ENCODE results near the gene RACK1.
A peak's percentile ranks its signal among the peaks of the same experiment; 100 is the strongest.
"Not testable (repeated sequence)": the region's sequence is repeated elsewhere in the genome, so short reads cannot be mapped to it uniquely, and the experiment has no call there.

RACK1 gene

DNA sequence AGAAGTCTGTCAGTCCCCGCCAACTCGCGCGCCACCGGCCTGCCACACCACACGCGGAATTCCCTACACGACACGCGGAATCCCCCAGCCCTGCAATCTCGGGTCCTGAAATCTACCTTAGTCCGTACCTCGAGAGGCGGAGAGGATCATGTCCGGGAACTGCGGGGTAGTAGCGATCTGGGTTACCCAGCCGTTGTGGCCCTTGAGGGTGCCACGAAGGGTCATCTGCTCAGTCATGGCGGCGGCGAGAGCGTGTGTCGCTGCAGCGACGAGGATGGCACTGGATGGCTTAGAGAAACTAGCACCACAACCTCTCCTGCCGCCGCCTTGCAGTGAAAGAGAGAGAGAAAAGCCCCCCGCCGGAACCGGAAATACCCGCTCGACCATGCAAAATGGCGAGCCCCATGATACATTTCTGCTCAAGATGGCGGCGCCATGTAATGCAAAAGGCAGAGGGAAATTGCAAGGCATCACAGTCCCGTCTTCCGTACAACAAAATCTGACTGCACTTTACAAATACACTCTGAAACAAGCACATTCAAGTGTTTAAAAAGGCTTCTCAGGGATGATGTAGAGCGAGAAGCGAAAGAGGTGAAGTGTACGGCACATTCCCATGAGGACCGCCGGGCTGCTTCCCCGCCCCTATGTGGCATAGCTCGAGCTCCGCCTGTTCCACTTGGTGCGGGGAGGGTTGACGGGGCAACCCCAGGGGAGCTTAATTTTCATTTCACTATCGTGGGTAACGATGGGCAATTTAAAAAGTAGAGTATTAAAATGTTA is at the start of gene RACK1:
Gene RACK1 (minus strand): TSS at position 343 of the 780 bp plus-strand sequence. CDS start 106 bp downstream, at position 237.
- peak; percentile 82 to 91 for DNase-seq (ENCODE audit: low read depth in 1 of 2, low spot score in 1 of 2)

GRCh38 chr5:181287331-181287730 is 43.6 kb upstream of the RACK1 start:
- DNase-seq (ENCODE audit: low read depth in 1 of 2, low spot score in 1 of 2) = not testable (repeated sequence)

DNA sequence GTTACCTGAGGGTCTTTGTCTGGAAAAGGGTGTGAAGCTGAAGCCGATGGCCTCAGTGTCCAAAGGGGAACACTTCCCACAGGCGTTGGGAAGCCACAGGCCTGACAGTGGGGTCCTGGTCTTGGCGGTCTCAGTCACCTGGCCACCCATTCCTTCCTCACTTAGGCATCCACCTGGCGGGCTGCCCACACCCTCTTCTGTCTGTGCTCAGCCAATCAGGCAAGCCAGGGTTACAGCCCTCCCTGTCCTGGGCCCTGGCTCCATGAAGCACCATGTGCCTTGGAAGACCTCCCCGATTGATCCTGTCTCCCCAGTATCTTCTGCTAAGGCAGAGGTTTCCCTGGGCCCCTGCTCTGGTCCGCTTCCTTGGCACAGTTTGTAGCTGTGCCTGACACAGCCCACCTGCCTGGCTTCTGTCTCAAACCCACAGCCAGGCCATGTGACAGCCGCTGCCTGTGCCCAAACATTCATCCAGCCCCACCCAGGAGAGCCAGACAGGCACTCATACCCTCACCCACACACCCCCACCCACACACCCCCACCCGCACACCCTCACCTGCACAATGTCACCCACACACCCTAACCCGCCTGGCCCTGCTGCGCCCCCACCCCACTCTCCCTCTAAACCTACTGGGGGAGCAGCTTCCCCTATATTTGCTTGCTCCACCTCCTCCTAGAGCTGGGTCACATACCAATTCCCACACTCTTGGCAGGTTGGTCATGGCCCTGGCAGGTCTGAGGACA is 42.4 kb upstream of the RACK1 start:
- not testable (repeated sequence) for DNase-seq (ENCODE audit: low read depth in 1 of 2, low spot score in 1 of 2)

DNA sequence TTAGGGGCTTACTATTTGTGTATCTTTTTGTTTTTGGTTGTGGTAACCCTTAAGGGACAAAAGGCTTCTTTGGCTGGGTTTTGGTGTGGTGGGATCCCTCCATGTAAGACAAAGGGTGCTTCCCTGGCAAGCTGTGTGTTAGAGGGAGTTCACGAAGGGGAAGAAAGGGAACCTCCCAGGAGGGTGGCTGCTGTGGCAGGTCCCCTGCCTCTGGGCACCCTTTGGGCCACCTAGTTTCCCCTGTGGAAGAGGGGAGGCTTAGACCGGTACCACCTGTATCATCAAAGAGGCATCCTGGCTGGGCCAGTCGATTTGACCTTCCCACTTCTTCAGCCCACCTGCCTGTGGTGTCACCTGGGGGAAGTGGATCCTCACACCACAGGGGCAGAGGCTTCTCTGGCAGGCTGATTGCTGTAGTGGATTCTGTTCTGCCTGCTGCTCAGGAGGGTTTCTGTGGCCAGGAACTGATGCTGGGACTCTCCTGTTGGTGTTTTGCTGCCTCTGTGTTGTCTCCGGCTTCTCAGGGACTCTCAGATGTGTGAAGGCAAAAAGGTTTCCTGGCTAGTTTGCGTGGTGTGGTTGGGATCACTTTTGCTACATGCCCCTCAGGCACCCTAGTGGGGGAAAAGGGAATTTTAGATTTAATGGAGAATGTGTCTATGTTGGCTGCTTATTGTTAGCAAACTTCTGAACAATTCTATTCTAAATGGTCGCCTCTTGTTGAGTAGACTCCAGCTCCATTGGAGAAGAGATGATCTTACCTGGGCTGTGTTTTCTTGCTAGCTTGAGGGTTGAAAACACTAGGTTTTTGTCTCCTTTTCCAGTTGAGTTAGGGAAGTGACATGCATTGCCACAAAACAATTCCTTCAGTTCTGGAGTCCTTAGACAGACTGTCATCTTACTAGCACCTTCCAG is 40.4 kb upstream of the RACK1 start:
- not testable (repeated sequence) for DNase-seq (ENCODE audit: low read depth in 1 of 2, low spot score in 1 of 2)

DNA sequence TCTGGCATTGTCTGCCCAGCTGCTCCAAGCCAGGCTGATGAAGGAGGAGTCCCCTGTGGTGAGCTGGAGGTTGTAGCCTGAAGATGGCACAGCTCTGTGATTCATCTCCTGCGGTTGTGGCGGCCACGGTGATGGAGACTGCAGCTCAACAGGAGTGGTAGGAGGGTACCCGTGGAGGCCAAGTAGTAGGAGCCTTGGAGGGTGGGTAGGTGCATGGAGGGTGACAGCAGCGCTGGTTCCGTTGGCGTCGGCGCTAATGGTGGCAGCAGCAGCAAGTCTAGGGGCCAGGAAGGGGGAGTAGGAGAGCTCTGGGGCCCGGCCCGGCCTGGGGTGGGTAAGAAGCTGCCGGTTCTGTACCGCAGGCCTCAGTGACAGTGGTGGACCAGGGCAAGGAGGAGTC is 39.6 kb upstream of the RACK1 start:
- no peak for DNase-seq (ENCODE audit: low read depth in 1 of 2, low spot score in 1 of 2)

- no peak for DNase-seq (ENCODE audit: low read depth in 1 of 2, low spot score in 1 of 2)
Observed at GRCh38 chr5:181282874-181283273, 39.2 kb upstream of the RACK1 start.

DNA sequence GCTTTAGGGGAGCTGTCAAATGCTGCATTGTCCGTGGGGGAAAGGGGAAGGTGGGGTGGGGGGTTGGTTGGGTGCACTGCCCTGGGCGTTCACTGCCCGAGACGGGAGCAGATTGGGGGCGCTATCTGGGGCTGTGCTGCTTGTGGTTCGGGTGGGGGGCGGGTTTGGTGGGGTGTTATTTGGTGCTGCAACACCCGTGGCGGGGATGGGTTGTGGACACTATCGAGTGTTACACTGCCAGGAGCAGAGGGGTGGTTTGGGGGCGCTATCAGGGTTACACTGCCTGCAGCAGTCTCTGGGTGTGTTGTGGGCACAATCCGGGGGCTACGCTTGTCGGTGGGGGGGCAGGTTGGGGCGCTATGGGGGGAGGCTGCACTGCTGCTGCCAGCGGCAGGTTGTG is 38.7 kb upstream of the RACK1 start:
- DNase-seq (ENCODE audit: low read depth in 1 of 2, low spot score in 1 of 2) = not testable (repeated sequence)

GRCh38 chr5:181281984-181282316 is 38.2 kb upstream of the RACK1 start:
- no peak for DNase-seq (ENCODE audit: low read depth in 1 of 2, low spot score in 1 of 2)

GRCh38 chr5:181281077-181281983 is 37.6 kb upstream of the RACK1 start:
- DNase-seq (ENCODE audit: low read depth in 1 of 2, low spot score in 1 of 2) = no peak

GRCh38 chr5:181280251-181280762 is 36.6 kb upstream of the RACK1 start:
- DNase-seq (ENCODE audit: low read depth in 1 of 2, low spot score in 1 of 2) = no peak

DNA sequence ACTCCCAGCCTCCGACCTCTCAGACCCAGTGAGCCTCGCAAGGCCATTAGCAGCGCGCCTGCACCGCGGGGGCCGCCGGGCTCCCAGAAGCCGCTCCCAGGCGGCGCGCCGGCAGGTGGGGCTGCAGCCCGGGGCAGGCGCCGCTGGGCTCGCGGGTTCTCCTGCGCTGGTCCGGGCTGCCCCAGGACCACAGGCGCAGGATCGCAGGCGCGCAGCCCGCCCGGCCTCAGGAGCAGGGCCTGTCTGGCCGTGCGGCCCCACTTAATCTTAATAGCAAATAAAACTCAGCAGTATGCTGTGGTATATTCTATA is 29.7 kb upstream of the RACK1 start:
- not testable (repeated sequence) for DNase-seq (ENCODE audit: low read depth in 1 of 2, low spot score in 1 of 2)

GRCh38 chr5:181271081-181271480 is 27.4 kb upstream of the RACK1 start:
- DNase-seq (ENCODE audit: low read depth in 1 of 2, low spot score in 1 of 2) = no peak

GRCh38 chr5:181267907-181268306 is 24.2 kb upstream of the RACK1 start:
- not testable (repeated sequence) for DNase-seq (ENCODE audit: low read depth in 1 of 2, low spot score in 1 of 2)

DNA sequence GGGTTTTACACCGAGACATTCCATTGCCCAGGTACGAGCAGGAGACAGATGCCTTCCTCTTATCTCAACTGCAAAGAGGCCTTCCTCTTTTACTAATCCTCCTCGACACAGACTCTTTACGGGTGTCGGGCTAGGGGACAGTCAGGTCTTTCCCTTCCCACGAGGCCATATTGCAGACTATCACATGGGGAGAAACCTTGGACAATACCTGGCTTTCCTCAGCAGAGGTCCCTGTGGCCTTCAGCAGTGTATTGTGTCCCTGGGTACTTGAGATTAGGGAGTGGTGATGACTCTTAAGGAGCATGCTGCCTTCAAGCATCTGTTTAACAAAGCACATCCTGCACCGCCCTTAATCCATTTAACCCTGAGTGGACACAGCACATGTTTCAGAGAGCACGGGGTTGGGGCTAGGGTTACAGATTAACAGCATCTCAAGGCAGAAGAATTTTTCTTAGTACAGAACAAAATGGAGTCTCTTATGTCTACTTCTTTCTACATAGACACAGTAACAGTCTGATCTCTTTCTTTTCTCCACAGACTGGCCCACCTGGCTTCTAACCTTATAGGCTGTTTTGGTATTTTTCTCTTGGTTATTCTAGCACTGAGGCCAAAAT is 23.7 kb upstream of the RACK1 start:
- DNase-seq (ENCODE audit: low read depth in 1 of 2, low spot score in 1 of 2) = not testable (repeated sequence)

DNA sequence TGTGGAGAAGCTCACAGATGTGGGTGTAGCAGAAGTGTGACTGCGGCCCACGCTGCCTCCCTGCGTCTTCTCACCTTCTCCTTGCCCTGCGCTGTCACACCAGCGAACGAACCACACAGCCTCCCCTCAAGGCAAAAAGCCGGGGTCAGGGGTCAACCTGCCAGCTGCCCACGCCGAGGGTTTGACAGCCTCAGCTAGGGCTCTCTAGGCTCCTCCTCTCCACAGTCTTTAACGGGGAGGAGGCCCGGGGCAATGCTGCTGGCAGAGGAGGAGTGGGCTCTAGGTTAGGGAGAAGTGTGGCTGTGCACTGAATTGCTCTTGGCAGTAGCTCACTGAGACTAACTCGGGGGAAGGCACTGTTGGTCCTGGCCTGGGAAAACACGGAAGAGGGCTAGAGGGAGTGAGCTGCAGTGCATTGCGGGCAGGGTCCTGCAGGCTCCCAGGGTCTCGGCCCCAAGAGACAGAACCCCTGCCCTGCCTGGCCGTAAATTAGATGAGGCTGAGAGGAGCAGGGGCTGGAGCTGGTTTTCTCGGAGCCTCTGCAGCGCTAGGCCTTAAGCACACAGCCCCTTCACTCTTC is 21.5 kb upstream of the RACK1 start:
- no peak for DNase-seq (ENCODE audit: low read depth in 1 of 2, low spot score in 1 of 2)

DNA sequence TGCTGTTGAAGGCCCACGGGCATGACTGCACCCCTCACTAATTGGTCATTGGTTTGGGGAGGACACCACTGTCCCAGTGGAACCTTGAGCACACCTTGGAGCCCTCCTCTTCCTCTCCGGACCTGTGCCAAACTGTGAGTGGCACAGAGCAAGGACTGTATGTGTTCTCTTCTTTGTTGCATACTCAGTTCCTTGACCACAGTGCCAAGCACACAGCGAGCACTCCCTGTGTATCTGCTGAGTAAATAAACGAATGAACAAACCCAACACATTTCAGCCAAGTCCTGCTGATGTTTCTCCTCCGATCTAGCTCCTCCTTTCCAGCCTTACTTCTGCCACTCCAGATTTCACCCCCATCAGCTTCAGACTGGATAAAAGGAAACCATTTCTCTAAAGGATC is 19.9 kb upstream of the RACK1 start:
- no peak for DNase-seq (ENCODE audit: low read depth in 1 of 2, low spot score in 1 of 2)

- peak; percentile 64 to 66 for DNase-seq (ENCODE audit: low read depth in 1 of 2, low spot score in 1 of 2)
Observed at GRCh38 chr5:181261320-181262049, 17.8 kb upstream of the RACK1 start.

- peak; percentile 79 to 87 for DNase-seq (ENCODE audit: low read depth in 1 of 2, low spot score in 1 of 2)
Observed at GRCh38 chr5:181260720-181261319, 17.1 kb upstream of the RACK1 start, which contains the start of gene TRIM52. Gene TRIM52 (minus strand): TSS chr5:181261143. CDS start chr5:181260813, 330 bp downstream.
